HG02610 (cell line): ENCODE measurements around the gene EPS8L3.

Experiments used
- ATAC-seq: cut with Tn5 transposase; IDR thresholded peaks from one replicate; pipeline ENCODE4 v1.9.1; 2021; ENCODE audit warnings: mild to moderate bottlenecking, moderate library complexity; ENCODE audit not compliant: unreplicated experiment

The EPS8L3 gene

DNA sequence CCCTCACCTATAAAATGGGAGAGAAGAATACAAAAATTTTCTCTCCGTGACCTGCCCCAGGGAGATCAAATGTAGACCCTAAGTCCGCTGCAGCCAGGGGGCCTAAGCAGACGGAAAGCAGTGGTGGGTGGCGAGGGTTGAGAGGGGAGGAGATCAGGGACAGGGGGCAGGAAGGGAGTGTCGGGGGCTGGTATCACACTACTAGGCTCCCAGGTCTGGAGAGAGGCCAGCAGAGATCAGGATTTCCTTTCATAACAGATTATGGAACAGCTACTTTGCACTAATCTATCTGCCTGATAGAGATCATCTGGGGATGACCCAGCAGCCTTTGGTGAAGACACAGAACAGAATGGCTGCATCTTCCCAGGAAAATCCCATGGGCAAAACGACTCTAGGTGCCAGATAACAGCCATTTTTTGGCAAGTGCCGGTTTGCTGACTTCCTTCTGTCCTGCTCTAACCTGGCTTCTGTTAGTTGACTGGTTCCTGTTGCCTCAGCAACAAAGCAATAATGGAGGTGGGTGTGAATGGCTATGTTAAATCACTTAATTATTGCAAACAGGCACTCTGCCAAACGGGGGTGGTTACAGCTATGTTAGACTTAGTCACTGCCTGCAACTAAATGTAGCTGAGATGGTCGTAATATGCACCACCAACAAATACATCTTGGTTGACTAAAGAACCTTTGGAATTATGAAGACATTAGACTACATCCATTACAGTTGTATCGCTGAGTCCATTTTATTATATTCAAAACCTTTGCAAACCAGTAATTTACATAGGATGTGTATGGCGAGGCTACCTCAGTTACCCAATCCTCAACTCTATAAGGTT lies 30.0 kb upstream of the EPS8L3 start:
- no peak for ATAC-seq

DNA sequence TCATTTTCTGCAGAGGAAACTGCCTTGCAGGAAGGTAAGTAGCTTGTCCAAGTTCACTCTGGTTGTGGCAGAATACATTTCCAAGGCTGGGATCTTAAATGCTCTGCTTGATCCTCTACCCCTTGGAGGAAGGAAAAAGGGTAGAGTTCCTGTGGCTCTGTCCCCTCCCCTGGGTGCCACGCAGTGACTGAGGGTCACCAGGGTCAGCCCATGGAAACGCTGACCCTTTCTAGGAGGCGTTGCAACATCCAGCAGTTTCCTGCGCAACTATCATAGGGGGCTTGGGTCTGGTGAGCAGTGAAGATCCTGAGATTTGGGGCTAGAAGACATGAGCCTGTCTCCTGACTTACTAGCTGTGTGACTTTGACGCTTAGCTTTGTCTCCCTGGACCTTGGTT lies 29.4 kb upstream of the EPS8L3 start:
- no peak for ATAC-seq

DNA sequence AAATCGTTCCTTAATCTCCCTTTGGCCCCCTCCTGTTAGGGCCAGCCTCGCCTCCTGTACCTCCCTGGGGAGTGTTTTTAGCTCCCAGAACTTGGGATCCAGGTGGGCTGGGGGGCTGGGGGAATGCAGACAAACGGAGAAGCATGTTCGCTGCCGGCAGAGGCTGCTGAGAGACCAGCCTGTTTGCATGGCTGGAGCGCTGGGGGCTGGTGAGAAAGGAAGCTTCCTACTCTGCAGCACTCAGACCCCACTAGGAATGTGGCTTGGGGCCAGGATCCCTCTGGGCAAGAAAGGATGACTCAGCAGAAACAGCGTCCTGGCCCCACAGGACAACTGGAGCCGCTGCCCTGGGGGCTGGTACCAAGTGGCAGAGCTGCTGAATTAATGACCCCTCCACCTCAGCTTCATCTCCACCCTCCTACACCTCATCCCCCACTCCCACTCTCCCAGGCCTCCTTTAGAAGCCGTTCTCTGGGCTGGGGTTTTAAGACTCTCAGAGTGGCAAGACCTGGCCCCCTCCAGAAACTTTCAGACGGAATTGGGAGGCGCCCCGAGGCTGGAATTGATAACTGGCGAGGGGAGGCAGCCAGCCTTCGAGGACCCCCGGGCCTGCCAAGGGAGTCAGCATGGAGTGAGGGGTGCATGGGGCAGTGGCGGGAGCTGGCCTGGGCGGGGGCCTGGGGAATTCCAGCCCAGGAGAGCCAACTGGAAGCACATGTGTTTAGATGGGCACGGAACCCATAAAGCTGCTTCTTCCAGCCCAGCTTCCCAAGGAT lies 28.5 kb upstream of the EPS8L3 start:
- no peak for ATAC-seq

DNA sequence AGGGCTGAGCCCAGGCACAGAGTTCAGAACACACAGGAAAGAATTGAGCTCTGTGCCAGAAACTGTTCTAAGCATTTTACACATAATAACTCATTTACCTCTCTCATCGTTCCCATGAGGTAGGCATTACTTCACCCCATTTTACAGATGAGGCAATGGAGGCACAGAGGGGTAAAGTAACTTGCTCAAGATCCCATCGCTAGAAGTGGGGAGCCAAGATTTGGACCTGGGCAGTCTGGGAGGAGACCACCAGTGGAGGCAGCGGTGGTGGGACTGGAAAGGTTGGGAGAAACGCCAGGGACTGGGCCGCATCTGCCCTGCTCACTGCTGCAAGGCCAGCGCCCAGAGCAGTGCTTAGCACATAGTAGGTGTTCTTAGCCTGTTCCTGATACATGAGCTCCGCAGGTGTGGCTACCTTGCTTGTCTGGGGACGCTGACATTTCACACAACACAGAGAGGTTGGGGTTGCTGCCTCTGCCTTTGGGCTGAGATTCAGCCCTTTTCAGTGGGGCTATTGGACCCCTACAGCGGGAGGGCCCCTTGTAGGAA lies 27.8 kb upstream of the EPS8L3 start:
- no peak for ATAC-seq

DNA sequence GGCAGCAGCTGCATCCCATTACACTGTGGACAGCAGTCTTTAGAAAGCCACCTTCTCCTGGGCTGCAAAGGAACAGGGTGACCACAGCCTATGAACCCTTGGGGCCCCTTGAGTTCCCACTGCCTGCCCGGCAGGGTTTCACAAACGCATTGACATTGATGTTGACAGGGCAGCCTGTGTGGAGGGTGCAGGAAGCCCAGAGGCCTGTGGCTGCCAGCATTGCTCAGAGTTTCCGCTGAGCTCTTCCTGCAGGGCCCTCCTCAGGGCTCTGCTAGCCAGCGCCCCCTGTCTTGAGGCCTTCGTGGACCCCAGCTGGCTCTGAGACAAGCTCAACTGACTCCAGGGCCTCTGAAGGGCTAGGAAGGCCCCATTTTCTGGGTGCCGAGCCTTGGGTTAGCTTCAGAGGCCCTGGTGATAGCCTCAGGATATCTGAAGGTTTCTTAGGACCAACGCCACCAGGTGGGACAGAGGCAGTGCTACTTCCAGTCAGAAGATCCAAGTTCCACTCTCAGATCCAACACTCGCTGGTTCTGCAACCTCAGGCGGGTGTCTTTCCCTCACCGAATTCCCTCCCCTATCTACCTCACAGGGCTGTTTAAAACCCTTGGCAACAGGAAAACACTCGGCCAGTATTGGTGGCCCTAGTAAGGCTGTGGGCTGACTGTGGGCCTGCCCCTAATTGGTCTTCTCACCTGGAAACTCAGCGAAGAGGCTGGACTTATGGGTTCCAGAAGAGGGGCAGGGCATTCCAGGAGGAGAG lies 27.2 kb upstream of the EPS8L3 start:
- peak; percentile 82 for ATAC-seq

DNA sequence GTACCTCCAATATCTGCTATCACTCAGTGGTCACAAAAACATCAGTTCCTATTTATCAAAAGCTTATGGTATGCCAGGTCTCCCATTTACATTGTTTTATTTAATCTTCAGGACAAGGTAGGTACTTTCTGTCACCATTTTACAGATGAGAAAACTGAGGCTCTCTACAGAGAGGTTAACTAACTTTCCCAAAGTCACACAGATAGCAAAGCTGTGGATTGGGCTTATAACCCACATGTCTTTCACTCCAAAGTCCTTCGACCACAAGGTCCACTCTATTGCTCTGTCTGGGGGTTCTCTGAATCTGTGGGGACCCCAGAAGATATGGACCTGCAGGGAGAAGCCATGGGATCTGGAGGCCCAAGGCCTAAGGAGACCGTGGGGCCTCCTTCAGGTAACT lies 26.6 kb upstream of the EPS8L3 start:
- ATAC-seq: no peak

DNA sequence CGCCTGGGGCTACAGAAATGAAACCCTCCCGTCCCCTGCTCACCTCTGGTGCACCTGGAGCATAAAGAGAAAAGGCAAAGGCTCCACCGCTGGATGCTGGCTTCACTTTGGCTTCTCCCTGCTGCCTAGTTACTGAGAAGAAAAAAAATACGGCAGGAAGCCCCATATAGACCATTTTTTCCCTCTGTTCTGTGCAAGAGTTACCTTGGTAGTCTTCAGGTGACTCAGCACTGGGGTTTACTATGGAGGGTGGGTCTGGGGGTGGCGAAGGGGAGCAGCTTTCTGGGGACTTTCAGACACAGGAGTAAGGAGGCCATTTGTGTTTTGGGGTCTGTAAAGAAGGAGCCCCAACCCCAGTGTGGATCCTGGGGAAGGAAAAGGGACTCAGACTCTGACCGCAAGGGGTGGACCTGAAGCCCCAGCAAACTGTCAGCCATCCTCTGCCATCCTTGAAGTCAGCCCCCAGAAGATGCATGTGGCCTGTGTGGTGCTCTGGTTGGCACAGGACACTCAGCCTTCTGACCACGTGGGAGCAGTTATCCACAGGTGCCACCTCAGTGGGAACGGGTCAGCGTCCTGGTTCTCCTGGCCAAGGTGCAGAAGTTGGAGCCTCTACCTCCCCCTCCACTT lies 25.9 kb upstream of the EPS8L3 start:
- no peak for ATAC-seq

DNA sequence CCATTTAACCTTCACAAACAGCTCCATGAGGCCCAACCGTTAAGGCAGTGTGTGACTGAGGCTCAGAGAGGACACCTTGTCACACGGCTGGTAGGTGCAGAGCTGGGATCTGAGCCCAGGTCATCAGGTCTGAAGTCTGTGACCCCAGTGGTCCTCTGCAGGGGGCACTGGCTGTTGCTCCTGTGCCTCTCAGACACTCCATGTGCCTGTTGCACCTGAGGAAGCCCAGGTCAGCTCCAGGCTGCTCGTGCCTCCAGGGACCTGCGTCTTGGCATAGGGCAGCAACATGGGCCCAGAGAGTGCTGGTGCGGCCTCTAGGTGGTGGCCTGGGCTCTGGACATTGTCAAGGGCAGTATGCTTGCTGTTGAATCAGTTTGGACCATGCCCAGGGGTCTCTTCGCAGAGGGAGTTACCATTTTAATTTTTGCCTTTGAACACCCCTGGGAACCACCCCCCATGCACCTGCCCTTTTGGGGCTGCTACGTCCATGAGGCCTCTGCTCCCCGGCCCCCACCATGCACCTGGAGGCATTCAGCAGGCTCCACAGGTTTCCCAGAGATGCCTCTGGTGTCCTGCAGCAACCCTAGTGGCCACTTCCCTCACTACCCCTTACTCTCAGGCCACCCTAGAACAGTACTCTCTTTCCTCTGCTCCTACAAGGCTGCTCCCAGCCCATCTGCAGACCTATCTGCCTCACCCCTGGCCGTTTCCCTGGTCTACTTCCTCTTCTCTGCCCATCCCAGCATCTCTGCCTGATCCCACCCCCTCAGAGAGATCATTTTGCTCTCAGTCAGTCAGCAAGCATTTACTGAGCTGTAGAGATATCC lies 25.2 kb upstream of the EPS8L3 start:
- ATAC-seq: no peak

DNA sequence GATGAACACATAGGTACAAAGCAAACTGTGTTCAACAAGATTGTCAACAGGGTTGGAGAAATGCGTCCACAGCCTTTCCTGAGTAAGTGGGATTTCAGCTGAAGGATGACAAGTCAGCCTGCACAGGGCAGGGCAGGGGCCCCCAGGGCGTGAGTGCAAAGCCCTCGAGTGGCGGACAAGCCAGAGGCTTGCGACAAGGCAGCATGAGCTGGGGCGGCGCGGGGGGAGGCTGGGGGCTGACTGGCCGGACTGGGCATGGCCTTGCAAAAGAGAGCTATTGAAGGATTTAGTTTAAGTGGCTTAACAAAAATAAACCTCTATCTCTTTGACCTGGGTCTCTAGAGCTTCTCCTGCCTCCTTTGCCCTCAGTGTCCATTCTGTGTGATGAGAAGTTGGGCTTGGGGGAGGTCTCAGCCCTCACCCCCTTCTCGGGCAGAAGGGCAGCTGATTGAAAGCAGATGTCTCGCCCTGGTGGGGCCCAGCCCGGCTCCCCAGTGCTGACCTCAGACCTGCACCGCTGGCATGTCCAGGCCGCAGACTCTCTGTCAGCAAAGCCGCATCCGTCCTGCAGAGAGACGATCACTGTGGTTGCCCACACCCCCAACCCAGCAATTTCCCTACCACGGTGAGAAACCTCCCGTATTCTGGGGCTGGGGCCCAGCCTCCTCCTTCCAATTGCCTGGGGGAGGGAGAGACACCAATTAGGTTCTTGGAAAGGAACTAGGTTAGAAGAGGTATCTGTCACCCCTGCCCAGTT lies 24.3 kb upstream of the EPS8L3 start:
- no peak for ATAC-seq

DNA sequence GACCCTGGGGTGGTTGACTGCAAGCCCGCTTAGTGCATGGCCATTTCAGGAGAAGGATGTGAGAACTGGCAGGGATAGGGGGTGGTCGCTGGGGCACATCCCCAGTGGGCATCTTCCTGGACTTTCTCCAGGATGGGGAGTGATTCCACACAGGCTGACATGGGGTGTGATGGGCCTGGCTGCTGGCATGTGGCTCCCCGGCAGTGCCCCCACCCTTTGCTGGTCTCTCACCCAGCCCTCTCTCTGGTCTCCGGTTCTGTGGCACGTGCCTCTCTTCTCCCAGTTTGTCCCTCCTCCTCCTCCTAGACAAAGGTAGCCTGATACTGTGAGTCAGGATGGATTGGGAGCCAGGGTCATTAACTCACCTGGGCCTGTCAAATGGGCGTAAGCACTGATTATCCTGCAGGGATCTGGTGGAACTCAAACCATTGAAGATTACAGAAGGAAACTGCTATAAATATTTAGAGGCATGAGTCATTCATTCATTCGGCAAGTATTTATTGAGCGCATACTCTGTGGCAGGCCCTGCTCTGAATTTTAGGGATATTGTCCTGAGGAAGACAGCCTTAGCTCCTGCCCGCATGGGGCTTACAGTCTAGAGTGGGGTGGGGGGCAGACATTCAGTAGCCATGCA lies 23.6 kb upstream of the EPS8L3 start:
- no peak for ATAC-seq

DNA sequence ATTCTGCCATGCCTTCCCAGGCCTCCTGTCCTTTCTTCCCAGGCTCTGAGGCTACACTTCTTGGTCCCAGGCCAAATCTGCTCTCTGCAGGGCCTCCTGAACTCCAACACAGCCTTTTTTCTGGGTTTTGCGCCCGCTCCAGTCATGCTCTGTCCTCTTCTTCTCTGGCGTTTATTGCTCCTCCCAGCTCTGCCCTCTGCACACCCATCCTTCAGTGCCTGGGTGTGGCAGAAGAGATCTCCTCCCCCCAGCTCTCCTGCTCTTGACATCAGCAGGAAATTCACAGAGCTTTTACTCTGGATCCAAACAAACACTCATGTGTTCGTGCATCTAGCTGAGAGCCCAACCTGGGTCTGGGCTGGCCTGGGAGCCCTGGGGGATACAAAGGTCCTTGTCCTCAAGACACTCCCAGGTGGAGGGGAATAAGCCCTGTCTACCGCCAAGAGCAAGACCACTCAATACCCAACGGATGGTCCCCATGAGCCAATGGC lies 22.9 kb upstream of the EPS8L3 start:
- no peak for ATAC-seq

DNA sequence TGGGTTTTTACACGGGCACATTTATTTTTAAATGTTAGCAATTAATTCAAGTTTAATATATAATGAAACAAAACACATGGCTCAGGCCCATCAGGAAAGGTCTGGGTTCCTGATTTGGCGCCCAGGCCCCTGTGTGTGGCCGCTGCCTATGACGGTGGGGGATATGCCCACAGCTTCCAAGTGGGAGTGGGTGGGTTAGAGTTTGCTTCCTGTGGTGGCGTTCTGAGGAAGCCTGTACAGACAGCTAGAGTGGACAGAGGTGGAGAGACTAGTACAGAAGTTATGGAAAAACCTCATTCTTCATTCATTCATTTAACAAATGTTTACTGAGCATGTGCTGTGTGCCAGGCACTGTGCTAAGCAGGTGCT lies 22.4 kb upstream of the EPS8L3 start:
- no peak for ATAC-seq

DNA sequence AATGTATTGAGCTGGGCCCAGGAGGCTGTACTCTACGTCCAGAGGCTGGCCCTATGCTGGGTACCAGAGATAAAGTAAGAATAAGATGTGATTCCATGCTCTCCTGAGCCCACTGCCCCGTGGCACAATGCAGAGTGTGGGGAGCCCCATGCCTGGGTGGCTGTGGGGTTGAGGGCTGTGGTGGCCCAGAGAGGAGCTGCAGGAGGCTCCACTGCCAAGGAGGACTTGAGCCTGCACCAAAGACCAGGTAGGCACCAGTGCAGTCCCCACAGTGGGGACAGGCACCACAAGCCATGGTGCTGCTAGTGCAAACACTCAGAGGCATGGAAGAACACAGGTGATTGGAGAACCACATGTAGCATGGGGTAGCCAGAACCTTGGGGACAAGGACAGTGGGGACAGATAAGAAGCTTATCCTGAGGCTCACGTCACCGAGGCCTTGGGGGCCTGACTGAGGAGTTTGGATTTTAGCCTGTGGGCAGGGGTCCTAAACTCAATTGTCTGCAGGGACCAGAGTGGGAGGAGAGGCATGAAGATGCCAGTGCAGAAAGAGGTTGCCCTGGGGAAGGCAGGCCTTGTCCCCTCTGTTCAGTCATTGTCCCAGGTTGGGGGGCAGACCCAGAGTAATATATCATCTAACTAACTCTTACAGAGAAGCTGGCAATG lies 21.9 kb upstream of the EPS8L3 start:
- no peak for ATAC-seq

DNA sequence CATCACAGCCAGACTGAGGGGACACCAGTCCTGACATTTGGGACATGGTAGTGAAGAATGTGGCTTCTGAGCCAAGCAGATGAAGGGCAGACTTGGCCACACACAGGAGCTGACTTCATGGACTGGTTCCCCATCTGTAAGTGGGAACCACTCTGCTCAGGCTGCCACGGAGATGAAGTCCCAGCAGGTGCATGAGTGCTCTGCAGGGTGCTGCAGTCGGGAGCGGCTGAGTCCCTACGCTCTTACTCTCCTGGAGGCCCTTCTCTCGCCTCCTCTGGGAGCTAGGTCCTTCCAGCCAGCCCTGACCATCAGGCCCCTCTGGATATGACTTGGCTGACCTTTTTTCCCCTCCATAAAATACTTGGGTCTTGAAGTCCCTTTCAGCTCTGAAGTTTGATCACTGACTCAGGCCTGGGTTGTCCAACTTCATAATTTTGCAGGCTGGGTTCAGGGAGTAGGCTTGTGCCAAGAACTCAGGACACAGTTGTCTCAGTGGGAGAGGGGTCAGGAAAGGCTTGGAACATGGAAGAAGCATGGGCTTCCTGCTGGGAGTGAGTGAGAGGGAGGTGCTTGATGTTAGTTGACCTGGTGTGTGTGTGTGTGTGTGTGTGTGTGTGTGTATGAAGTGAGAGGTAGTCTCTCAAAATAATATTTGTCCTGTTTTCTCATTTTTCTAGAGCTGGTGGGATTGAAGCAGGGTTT lies 21.0 kb upstream of the EPS8L3 start:
- ATAC-seq: no peak

DNA sequence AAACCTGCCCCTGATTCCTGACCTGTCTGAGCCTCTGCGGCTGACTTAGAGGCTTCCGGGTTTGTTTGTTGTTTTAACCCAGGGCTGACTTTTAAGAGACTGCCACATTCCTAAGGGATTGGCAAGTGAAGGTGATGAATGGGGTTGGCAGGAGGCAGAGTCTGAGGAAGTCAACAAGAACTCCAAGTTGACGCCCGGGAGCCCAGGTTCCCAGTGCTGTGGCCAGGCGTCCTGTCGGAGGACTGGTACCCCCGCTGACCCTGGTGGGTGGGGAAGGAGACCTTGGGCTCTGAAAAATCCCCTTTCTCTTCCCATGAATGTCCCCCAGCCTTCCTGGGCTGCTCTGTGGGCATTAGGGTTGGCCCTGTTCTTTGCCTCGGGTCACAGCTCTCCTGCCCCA lies 19.7 kb upstream of the EPS8L3 start:
- ATAC-seq: no peak

DNA sequence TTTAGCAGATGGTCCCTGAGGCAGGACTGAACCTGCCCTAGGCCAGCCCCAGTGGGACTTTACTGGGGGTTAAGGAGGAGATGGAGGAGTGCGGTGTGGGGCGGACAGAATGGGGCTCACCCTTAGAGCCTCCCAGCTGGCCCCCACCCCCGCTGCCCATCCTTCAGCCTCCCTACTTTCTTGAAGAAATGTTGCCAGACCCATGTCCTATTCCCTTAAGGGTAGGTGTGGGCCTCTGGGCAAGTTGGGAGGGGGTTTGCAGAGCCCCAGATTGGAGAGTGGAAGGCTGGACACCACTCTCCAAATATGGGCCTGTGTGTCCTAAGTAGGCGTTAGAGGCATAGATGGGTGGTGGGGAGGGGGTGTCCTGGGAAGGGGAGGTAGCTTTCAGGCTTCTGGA lies 19.2 kb upstream of the EPS8L3 start:
- no peak for ATAC-seq

DNA sequence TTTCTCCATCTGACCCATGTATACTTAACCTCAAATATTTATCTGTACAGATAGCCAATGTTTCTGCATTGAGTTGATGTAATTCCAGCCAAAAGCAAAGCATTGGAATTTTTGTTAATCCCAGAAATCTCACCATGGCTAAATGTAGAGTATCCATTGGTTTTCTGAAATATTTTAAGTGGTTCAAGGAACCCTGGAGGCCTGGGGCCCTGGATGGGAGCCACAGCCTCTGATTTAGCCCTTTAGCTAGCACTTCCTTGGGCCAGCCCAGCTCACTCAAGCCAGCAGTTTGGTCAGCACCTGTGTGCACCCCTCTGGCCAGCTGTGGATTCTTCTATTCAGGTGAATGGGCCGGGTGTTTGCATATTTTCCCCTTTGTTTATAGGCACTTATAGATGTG lies 18.8 kb upstream of the EPS8L3 start:
- no peak for ATAC-seq

DNA sequence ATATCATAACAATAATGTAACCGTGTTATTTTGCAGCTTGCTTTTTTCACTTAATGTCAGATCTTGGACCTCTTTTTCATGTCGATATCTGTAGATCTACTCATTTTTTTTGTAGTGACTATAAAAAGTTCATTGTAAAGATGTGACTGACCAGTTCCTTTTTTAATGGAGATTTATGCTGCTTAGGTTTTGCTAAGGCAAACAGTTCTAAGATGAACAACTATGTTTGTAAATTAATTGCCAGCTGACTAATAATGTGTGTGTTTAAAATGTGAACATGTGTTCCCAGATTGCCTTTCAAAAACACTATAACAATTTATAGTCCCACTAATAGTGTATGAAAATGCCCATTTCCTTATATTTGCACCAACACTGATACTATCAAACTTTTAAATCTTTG lies 18.1 kb upstream of the EPS8L3 start:
- ATAC-seq: no peak
